Measurements from ENCODE around the gene MED10.

Gene MED10

DNA sequence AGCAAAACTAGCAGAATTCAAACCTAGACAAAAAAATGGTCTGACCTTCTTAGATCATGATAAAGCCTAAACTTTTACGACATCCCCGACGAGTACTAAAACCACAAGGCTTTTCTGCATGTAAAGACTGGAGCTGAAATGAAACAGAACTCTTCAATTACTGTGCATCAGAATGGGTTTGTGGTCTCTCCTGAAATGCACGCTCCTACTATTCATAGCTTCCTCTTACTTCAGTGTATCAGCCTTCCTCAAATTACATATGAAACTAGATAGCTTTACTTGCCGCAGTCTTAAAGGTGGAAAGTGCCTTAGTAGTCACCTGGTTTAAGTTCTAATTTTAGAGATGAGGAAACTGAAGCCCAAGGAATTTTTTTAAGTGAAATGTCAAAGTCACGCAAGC, 24.6 kb upstream of the MED10 start:
- FAIRE-seq, result no peak
- DNase-seq (ENCODE audit: insufficient read length, low spot score), result no peak
- peak; percentile 39 for TF ChIP-seq SPI1 (IDR thresholded peaks at IDR 0.05; ENCODE audit: low read depth, low read length)
- no peak for TF ChIP-seq TAF1 (IDR thresholded peaks at IDR 0.05; ENCODE audit: low read depth, low read length)

- DNase-seq (ENCODE audit: insufficient read length, low spot score), result no peak
- no peak for FAIRE-seq
- TF ChIP-seq POLR2A (IDR thresholded peaks at IDR 0.05; ENCODE audit: low read depth, low read length) (no peak), POLR2AphosphoS5 (IDR thresholded peaks at IDR 0.05; ENCODE audit: low read depth, low read length) (no peak), PAX5 (IDR thresholded peaks at IDR 0.05; ENCODE audit: insufficient read depth, low read length, severe bottlenecking) (no peak), TAF1 (IDR thresholded peaks at IDR 0.05; ENCODE audit: low read depth, low read length) (no peak), POU2F2 (IDR thresholded peaks at IDR 0.05; ENCODE audit: low read depth, low read length) (no peak), SPI1 (IDR thresholded peaks at IDR 0.05; ENCODE audit: low read depth, low read length) (no peak)
Observed at GRCh38 chr5:6401410-6401809, 23.1 kb upstream of the MED10 start.

DNA sequence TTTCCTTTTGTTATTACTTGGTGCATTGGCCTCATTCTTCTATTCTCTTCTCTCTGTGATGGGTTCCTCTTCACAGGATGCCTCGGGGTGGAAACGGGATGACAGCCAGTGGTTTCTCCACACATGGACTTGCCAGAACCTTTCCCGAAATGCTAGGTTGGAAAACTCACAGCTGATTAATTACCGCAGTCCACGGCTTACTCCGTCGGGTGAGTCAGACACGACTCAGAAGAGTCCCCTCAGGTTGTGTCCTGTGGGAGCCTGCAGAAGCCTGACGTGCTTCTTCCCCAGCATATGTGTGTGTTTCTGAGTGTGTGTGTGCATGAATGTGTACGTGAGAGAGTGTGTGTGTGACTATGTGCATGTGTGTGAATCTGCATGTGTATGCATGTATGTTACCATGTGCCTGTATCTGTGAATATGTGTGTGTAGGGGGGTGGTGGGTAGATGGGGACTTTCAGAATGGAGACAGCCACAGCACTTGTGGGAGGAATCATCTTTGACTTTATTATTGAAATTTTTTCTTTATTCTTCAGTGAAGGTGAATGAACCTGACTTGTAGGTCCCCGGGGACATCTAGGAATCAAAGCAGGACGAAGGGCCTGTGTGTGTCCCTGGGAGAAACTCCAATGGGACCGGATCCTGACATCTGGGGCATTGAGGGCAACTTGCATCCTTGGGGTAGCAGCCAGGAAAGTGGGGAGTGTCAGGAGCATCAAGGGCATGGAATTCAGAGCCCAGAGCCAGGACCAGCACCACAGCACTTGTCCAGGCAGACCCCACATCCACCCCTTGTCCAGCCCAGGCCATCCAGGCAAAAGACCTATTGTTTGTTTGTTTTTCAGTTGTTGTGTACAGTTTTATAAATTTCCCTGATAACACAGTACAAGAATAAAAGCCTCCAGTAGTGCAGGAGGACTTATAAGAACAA, 21.9 kb upstream of the MED10 start:
- FAIRE-seq, result no peak
- no peak for TF ChIP-seq POU2F2 (IDR thresholded peaks at IDR 0.05; ENCODE audit: low read depth, low read length)
- TF ChIP-seq POLR2AphosphoS5 (IDR thresholded peaks at IDR 0.05; ENCODE audit: low read depth, low read length), result no peak
- no peak for TF ChIP-seq SPI1 (IDR thresholded peaks at IDR 0.05; ENCODE audit: low read depth, low read length)

GRCh38 chr5:6398570-6399230, 20.4 kb upstream of the MED10 start:
- DNase-seq (ENCODE audit: insufficient read length, low spot score) (no peak), FAIRE-seq (no peak)
- no peak for TF ChIP-seq PAX5 (IDR thresholded peaks at IDR 0.05; ENCODE audit: insufficient read depth, low read length, severe bottlenecking)
- TF ChIP-seq POU2F2 (IDR thresholded peaks at IDR 0.05; ENCODE audit: low read depth, low read length), result no peak
- no peak for TF ChIP-seq POLR2A (IDR thresholded peaks at IDR 0.05; ENCODE audit: low read depth, low read length)
- no peak for TF ChIP-seq TAF1 (IDR thresholded peaks at IDR 0.05; ENCODE audit: low read depth, low read length)
- no peak for TF ChIP-seq POLR2AphosphoS5 (IDR thresholded peaks at IDR 0.05; ENCODE audit: low read depth, low read length)
- no peak for TF ChIP-seq SPI1 (IDR thresholded peaks at IDR 0.05; ENCODE audit: low read depth, low read length)

More for the DNA sequence above, 21.9 kb upstream of the MED10 start:
- DNase-seq (ENCODE audit: insufficient read length, low spot score), result no peak

DNA sequence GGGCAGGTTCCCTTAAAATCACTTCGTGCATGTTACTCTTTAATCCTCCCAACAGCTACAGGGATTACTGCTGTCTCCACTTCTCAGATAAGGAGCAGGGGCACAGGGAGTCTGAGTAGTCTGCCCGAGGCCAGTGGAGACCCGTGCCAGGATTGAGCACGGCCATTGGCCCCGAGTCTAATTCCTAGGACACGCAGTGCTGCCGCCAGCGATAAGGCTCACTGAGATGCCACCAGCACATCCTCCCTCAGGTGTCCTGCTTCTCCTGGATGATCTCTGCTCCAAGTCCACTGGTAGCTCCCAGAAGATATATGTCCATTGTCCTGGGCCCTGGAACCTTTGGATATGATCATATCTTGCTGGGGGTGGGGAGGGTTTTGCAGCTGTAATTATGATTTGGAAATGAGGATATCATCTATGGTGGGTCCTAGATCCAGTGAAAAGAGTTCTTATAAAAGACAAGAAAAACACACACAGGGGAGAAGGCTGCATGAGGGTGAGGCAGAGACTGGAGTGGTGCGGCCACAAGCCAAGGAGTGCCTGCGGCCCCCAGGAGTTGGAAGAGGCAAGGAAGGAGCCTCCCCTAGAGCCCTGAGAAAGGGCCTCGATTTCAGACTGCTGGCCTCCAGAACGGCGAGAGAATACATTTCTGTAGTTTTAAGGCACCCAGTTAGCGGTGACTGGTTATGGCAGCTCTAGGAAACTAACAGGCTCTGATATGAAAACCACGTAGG, 19.4 kb upstream of the MED10 start:
- FAIRE-seq (no peak), DNase-seq (ENCODE audit: insufficient read length, low spot score) (no peak)
- TF ChIP-seq POLR2A (IDR thresholded peaks at IDR 0.05; ENCODE audit: low read depth, low read length), result no peak
- TF ChIP-seq PAX5 (IDR thresholded peaks at IDR 0.05; ENCODE audit: insufficient read depth, low read length, severe bottlenecking), result no peak
- TF ChIP-seq POLR2AphosphoS5 (IDR thresholded peaks at IDR 0.05; ENCODE audit: low read depth, low read length), result no peak
- TF ChIP-seq SPI1 (IDR thresholded peaks at IDR 0.05; ENCODE audit: low read depth, low read length), result no peak
- no peak for TF ChIP-seq TAF1 (IDR thresholded peaks at IDR 0.05; ENCODE audit: low read depth, low read length)
- no peak for TF ChIP-seq POU2F2 (IDR thresholded peaks at IDR 0.05; ENCODE audit: low read depth, low read length)

GRCh38 chr5:6396836-6397535, 18.6 kb upstream of the MED10 start:
- TF ChIP-seq SPI1 (IDR thresholded peaks at IDR 0.05; ENCODE audit: low read depth, low read length) (no peak), POLR2A (IDR thresholded peaks at IDR 0.05; ENCODE audit: low read depth, low read length) (no peak), POLR2AphosphoS5 (IDR thresholded peaks at IDR 0.05; ENCODE audit: low read depth, low read length) (no peak), POU2F2 (IDR thresholded peaks at IDR 0.05; ENCODE audit: low read depth, low read length) (no peak), TAF1 (IDR thresholded peaks at IDR 0.05; ENCODE audit: low read depth, low read length) (no peak), PAX5 (IDR thresholded peaks at IDR 0.05; ENCODE audit: insufficient read depth, low read length, severe bottlenecking) (no peak)
- no peak for FAIRE-seq
- DNase-seq (ENCODE audit: insufficient read length, low spot score), result no peak

DNA sequence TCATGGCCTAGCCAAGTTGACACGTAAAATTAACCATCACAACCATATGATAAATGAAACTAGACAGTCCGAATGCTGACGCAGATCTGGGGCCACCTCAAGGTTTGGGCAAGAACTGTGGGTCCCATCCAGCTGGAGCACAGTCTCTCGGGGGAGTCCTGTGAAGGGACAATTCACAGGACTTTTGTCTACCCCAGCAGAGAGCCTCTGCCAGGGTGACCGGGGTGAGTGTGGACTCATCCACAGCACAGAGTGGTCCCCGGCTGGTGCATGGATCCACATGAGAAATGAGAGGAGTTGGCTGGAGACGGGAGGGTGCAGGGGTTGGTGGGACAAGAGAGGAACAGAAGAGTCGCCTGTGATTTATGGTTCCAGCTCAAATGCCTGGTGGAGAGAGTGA, 17.7 kb upstream of the MED10 start:
- DNase-seq (ENCODE audit: insufficient read length, low spot score), result no peak
- no peak for FAIRE-seq
- no peak for TF ChIP-seq POU2F2 (IDR thresholded peaks at IDR 0.05; ENCODE audit: low read depth, low read length)
- TF ChIP-seq POLR2A (IDR thresholded peaks at IDR 0.05; ENCODE audit: low read depth, low read length), result no peak
- TF ChIP-seq TAF1 (IDR thresholded peaks at IDR 0.05; ENCODE audit: low read depth, low read length), result no peak
- TF ChIP-seq PAX5 (IDR thresholded peaks at IDR 0.05; ENCODE audit: insufficient read depth, low read length, severe bottlenecking), result no peak
- no peak for TF ChIP-seq SPI1 (IDR thresholded peaks at IDR 0.05; ENCODE audit: low read depth, low read length)
- no peak for TF ChIP-seq POLR2AphosphoS5 (IDR thresholded peaks at IDR 0.05; ENCODE audit: low read depth, low read length)

DNA sequence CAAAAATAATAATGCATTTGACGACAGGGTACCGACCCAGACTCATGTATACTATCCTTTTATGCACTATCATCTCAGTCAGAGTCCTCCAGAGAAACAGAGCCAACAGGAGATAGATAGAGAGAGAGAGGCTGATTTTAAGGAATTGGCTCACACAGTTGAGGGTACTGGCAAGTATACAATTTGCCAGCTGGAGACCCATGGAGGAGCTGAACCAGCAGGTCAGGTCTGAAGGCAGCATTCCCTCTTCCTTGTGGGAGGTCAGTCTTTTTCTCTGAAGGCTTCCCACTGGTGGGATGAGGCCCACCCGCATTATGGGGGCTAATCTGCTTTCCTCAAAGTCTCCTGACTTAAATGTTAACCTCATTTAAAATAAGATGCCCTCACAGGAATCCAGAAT, 17.3 kb upstream of the MED10 start:
- TF ChIP-seq SPI1 (IDR thresholded peaks at IDR 0.05; ENCODE audit: low read depth, low read length) (no peak), TAF1 (IDR thresholded peaks at IDR 0.05; ENCODE audit: low read depth, low read length) (no peak)
- no peak for DNase-seq (ENCODE audit: insufficient read length, low spot score)
- no peak for FAIRE-seq

DNA sequence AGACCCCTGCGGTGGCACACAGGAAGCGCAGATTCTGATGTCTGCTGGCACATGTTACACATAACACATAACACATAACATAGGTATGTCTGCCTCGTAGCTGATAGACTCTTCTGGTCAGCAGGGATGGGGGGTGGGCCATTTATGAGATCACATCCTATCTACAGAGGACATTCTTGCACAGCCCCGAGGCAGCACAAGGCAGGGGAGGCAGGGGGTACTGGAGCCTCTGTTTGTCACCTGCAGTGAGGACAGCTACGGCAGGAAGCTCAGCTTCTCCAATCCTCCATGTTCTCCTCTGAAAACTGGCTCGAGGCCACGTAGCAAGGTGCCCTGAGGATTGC, 16.7 kb upstream of the MED10 start:
- TF ChIP-seq TAF1 (IDR thresholded peaks at IDR 0.05; ENCODE audit: low read depth, low read length), result no peak
- TF ChIP-seq PAX5 (IDR thresholded peaks at IDR 0.05; ENCODE audit: insufficient read depth, low read length, severe bottlenecking), result no peak
- TF ChIP-seq POLR2A (IDR thresholded peaks at IDR 0.05; ENCODE audit: low read depth, low read length), result no peak
- TF ChIP-seq SPI1 (IDR thresholded peaks at IDR 0.05; ENCODE audit: low read depth, low read length), result no peak
- TF ChIP-seq POLR2AphosphoS5 (IDR thresholded peaks at IDR 0.05; ENCODE audit: low read depth, low read length), result no peak
- TF ChIP-seq POU2F2 (IDR thresholded peaks at IDR 0.05; ENCODE audit: low read depth, low read length), result no peak
- no peak for FAIRE-seq
- no peak for DNase-seq (ENCODE audit: insufficient read length, low spot score)
